GM12864 (cell line): ENCODE data around the gene SHISAL2B.

Experiments used
- DNase-seq: peaks from one replicate; pipeline ENCODE4 v3.0.0-alpha.2; 2011; ENCODE audit warnings: low read depth
- H3K4me3 ChIP-seq: 2 replicates; pipeline ENCODE4 v1.5.1; 2011; ENCODE audit warnings: mild to moderate bottlenecking, low read depth, low read length, control low read depth
- TF ChIP-seq, protein P1 (sequence below): IDR thresholded peaks from 2 replicates; pipeline ENCODE4 v1.5.1; 2011; ENCODE audit warnings: low read depth, mild to moderate bottlenecking, moderate library complexity, low read length, control low read depth, inconsistent platforms; ENCODE audit errors: missing control alignments

Gene SHISAL2B

DNA sequence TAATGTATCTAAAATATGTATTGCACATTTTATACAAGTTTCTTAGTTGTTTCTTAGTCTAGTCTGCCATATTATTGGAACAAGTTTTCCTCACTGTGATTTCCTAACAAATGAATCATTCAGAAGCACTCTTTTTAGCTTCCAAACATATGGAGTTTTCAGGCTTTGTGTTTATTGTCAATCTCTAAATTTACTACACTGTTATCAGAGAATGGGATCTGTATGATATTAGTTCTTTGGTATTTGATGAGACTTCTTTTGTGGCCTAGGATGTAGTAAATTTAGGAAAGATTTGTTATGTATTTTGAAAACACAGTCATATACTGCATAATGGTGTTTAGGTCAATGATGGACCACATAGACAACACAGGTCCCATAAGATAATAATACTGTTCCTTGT lies 52.5 kb downstream of the SHISAL2B start:
- H3K4me3 ChIP-seq: no peak overlapping the region
- TF ChIP-seq, protein P1, sequence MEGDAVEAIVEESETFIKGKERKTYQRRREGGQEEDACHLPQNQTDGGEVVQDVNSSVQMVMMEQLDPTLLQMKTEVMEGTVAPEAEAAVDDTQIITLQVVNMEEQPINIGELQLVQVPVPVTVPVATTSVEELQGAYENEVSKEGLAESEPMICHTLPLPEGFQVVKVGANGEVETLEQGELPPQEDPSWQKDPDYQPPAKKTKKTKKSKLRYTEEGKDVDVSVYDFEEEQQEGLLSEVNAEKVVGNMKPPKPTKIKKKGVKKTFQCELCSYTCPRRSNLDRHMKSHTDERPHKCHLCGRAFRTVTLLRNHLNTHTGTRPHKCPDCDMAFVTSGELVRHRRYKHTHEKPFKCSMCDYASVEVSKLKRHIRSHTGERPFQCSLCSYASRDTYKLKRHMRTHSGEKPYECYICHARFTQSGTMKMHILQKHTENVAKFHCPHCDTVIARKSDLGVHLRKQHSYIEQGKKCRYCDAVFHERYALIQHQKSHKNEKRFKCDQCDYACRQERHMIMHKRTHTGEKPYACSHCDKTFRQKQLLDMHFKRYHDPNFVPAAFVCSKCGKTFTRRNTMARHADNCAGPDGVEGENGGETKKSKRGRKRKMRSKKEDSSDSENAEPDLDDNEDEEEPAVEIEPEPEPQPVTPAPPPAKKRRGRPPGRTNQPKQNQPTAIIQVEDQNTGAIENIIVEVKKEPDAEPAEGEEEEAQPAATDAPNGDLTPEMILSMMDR: no peak
- DNase-seq: no peak

DNA sequence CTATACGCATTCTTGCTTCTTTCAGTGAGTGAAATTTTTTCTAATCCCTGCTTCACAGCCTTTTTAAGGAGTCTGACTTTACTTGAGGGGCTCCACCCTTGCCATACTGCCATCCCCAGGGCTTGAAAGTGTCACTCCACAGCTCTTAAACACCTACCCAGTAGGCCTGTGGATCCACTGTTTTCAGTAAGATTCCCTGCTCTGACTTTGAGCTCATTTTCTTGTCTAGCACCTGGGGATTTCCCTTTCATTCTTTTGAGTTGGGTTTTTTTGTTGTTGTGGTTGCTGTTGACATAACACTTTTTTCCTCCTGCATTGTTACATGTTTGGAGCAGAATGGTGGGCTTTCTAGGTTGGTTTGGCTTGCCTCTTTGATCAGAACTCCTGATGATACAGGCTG lies 54.6 kb downstream of the SHISAL2B start:
- DNase-seq: no peak
- no peak overlapping the region for H3K4me3 ChIP-seq
- TF ChIP-seq, protein P1: no peak

DNA sequence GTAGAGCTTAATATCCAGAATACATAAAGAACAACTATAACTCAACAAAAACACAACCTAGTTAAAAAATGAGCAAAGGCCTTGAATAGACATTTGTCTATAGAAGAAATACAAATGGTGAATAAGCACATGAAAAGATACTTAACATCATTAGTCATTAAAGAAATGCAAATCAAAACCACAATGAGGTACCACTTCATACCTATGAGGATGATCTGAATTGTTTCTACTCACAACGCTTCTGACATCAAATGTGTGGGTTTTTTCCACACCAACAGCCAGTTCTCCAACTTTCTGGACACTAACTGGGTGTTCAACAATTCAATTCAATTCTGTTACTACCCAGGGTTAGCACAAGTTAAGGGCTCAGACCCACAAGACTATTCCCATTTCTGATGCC lies 56.1 kb downstream of the SHISAL2B start:
- TF ChIP-seq, protein P1: no peak
- H3K4me3 ChIP-seq: no peak overlapping the region
- no peak for DNase-seq

DNA sequence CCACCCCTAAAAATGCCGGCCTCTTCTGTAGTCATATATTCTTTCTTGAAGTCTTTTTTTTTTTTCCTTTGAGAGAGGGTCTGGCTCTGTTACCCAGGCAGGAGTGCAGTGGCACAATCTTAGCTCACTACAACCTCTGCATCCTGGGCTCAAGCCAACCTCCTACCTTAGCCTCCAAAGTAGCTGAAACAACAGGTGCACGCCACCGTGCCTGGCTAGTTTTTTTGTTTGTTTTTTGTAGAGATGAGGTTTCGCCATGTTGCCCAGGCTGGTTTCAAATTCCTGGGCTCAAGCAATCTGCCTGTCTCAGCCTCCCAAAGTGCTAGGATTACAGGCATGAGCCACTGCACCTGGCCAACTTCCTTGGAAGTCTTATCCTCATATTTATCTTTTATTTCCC lies 59.1 kb downstream of the SHISAL2B start:
- TF ChIP-seq, protein P1: no peak
- no peak overlapping the region for H3K4me3 ChIP-seq
- DNase-seq: no peak

- TF ChIP-seq, protein P1: no peak
- H3K4me3 ChIP-seq: no peak overlapping the region
- no peak for DNase-seq
Observed at GRCh38 chr5:64754066-64754465, 63.8 kb downstream of the SHISAL2B start.

DNA sequence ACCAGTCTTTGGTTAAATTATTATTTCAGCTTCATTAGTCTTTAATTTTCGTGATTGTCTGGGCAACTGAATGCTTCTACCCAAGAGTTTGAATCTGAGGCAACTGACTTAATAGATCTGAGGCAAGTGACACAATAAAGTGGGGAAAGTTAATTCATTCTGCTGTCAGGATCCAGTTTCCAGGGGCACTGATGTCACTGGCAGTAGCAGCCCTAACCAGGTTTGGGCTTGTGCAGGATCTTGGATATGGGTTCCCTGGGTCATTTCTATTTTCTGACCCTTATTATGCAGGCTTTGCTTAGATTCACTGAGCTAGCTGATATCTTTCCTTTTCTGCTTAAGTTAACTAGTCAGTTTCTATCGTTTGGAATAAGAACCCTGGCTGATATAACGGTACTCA lies 68.6 kb downstream of the SHISAL2B start:
- H3K4me3 ChIP-seq: no peak overlapping the region
- DNase-seq: no peak
- TF ChIP-seq, protein P1: no peak

DNA sequence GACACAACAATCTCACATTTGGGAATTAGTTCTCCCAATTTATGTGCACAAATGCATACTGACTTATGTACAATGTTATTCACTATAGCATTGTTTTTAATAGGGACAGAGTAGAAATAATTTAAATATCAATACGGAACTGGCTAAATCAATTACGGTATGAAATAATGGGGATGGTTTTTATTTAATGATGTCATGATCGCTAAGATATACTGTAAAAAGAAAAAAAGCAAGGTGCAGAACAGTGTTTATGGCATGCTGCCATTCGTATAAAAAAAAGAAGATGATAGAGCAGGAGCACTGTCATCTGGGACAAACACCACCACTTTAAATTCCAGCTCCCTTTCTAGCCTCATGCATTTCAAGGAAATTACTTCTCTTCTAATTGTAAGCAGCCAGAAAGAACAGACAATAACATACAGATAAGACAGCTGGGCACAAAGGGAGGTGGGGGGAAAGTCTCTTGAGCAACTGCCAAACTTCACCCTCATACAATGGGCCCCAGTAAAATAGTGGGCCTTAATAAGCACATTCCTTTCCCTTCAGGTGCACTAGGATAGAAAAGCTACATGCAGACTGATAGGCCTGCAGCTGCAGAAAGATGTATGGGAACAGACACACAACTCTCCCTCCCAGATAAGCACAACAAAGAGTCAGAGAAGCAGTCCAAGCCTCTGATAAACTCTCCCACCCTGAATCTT lies 69.8 kb downstream of the SHISAL2B start:
- TF ChIP-seq, protein P1: no peak

More for the DNA sequence above, 69.8 kb downstream of the SHISAL2B start:
- H3K4me3 ChIP-seq: no peak overlapping the region
- DNase-seq: no peak
